PC-9 (cell line): ENCODE results near the gene WDR27. TPM values are rescaled to one million over a fixed set of nuclear protein-coding genes. Genes with fewer than 3 reads are reported as not detected.

ENCODE experiments used
- BruUV-seq: library from RNA; stranded (reverse); fragments of 400-500 nt; replicated peaks from 2 replicates; lab custom pipeline; 2021; lab: Mats Ljungman, UMichigan
- CTCF ChIA-PET: fragments of 300-600 bp; sonication (Branson Sonifier 250); formaldehyde crosslinking; loops from one replicate; lab custom pipeline; 2022; ENCODE audit warnings: antibody characterized with exemption; lab: Charles Lee
- POLR2A ChIA-PET: fragments of 300-600 bp; sonication (Branson Sonifier 250); formaldehyde crosslinking; loops from one replicate; lab custom pipeline; 2022; ENCODE audit warnings: antibody characterized with exemption; ENCODE audit not compliant: unreplicated experiment; lab: Charles Lee
- DNase-seq, 2 experiments: peaks; one replicate each; pipeline versions ENCODE4 v3.0.0 to v3.0.0-alpha.2; 2015 to 2022; ENCODE audit warnings: mixed read lengths in 1 of 2
- H2AFZ ChIP-seq: fragments of 200-600 bp; sonication (generic); 2 replicates; pipeline ENCODE4 v1.8.1; 2017; ENCODE audit warnings: antibody characterized with exemption
- H3F3A ChIP-seq: fragments of 200-600 bp; sonication (generic); 2 replicates; pipeline ENCODE4 v1.8.1; 2017; ENCODE audit warnings: antibody characterized with exemption, mild to moderate bottlenecking, low read depth; ENCODE audit not compliant: insufficient read depth
- H3K27ac ChIP-seq: fragments of 200-600 bp; sonication (generic); 2 replicates; pipeline ENCODE4 v1.6.1; 2016; ENCODE audit warnings: mixed run types
- H3K27me3 ChIP-seq: fragments of 200-600 bp; sonication (generic); 2 replicates; pipeline ENCODE4 v1.6.1; 2016; ENCODE audit warnings: low read depth, mixed run types; ENCODE audit not compliant: insufficient read depth
- H3K36me3 ChIP-seq: fragments of 200-600 bp; sonication (generic); 2 replicates; pipeline ENCODE4 v1.6.1; 2016; ENCODE audit warnings: low read depth, mixed run types
- H3K4me1 ChIP-seq: fragments of 200-600 bp; sonication (generic); replicated peaks from 2 replicates; pipeline ENCODE4 v1.6.1; 2016; ENCODE audit warnings: mixed run types; ENCODE audit not compliant: insufficient read depth
- H3K4me2 ChIP-seq: fragments of 200-600 bp; sonication (generic); 2 replicates; pipeline ENCODE4 v1.6.1; 2017; ENCODE audit warnings: mixed run types
- H3K4me3 ChIP-seq: fragments of 200-600 bp; sonication (generic); 2 replicates; pipeline ENCODE4 v1.6.1; 2016; ENCODE audit warnings: mixed run types
- H3K79me2 ChIP-seq: fragments of 200-600 bp; sonication (generic); 2 replicates; pipeline ENCODE4 v1.6.1; 2017; ENCODE audit warnings: low read depth, mixed run types
- H3K9me2 ChIP-seq: fragments of 200-600 bp; sonication (generic); 2 replicates; pipeline ENCODE4 v1.8.1; 2017; ENCODE audit warnings: mild to moderate bottlenecking; ENCODE audit not compliant: insufficient read depth
- H3K9me3 ChIP-seq: fragments of 200-600 bp; sonication (generic); 2 replicates; pipeline ENCODE4 v1.8.1; 2016; ENCODE audit warnings: low read depth; ENCODE audit not compliant: insufficient read depth
- H4K20me1 ChIP-seq: fragments of 200-600 bp; sonication (generic); 2 replicates; pipeline ENCODE4 v1.8.1; 2017; ENCODE audit not compliant: insufficient read depth
- EZH2 ChIP-seq: fragments of 200-600 bp; sonication (generic); IDR thresholded peaks from 2 replicates; pipeline ENCODE4 v1.8.0; 2017; ENCODE audit warnings: antibody characterized with exemption, low read depth
- intact Hi-C: fragments of 100-400 bp; cut with micrococcal nuclease; formaldehyde crosslinking; loops from one replicate; pipeline ENCODE4 v1.10.0; 2022; ENCODE audit not compliant: unreplicated experiment
- total RNA-seq: library from RNA; stranded (reverse); gene quantifications from 2 replicates; pipeline ENCODE4 v1.2.3, GENCODE V29; 2021
- TF ChIP-seq, protein P1 (sequence below): fragments of 200-600 bp; sonication (generic); conservative IDR thresholded peaks from 2 replicates; pipeline ENCODE4 v1.6.1; 2017; ENCODE audit warnings: mixed run types, antibody characterized with exemption, mild to moderate bottlenecking, moderate library complexity

WDR27 gene
- total RNA-seq, 1 experiment from 2014 or later = 54.2 TPM

DNA sequence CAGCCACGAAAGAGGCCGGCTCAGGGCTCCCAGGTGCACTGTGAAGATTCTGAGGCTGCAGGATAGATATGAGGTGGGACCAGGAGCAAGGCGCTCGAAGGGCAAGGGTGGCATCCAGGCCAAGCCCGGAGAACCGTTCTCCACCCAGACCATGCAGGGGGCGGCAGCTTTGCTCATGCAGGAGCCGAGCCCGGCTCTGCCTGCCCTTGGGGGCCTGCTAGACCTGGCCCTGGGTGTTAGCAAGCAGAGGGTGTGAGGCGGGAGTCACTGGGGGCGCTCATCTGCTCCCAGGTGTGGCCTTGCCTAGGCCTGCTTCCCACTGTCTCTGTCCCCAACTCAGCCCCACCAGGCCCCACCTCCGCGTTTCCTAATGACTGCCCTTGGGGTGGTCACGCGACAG is 59.4 kb downstream of the WDR27 start:
- DNase-seq = no peak
- Histone ChIP-seq H3K9me3 (no peaks in the 10 kb centered on the region), H3K4me3 (no peak overlapping the region), H3K4me2 (no peak overlapping the region), H3K36me3 (no peaks in the 10 kb centered on the region), H3F3A (no peaks in the 10 kb centered on the region; the same call in 1 of the 2 replicates), H3K79me2 (no peaks in the 10 kb centered on the region), H3K27ac (no peak overlapping the region), H3K9me2 (no peaks in the 10 kb centered on the region), H4K20me1 (no peaks in the 10 kb centered on the region), H2AFZ (no peak overlapping the region), H3K4me1 (no peaks in the 10 kb centered on the region), H3K27me3 (no peaks in the 10 kb centered on the region)
- BruUV-seq = no TSS peak
- intact Hi-C loops = no loop called here
- ChIA-PET CTCF (no interaction called here), POLR2A (no interaction called here)
- TF ChIP-seq EZH2 = no peak
- TF ChIP-seq, protein P1, sequence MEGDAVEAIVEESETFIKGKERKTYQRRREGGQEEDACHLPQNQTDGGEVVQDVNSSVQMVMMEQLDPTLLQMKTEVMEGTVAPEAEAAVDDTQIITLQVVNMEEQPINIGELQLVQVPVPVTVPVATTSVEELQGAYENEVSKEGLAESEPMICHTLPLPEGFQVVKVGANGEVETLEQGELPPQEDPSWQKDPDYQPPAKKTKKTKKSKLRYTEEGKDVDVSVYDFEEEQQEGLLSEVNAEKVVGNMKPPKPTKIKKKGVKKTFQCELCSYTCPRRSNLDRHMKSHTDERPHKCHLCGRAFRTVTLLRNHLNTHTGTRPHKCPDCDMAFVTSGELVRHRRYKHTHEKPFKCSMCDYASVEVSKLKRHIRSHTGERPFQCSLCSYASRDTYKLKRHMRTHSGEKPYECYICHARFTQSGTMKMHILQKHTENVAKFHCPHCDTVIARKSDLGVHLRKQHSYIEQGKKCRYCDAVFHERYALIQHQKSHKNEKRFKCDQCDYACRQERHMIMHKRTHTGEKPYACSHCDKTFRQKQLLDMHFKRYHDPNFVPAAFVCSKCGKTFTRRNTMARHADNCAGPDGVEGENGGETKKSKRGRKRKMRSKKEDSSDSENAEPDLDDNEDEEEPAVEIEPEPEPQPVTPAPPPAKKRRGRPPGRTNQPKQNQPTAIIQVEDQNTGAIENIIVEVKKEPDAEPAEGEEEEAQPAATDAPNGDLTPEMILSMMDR = no peak

DNA sequence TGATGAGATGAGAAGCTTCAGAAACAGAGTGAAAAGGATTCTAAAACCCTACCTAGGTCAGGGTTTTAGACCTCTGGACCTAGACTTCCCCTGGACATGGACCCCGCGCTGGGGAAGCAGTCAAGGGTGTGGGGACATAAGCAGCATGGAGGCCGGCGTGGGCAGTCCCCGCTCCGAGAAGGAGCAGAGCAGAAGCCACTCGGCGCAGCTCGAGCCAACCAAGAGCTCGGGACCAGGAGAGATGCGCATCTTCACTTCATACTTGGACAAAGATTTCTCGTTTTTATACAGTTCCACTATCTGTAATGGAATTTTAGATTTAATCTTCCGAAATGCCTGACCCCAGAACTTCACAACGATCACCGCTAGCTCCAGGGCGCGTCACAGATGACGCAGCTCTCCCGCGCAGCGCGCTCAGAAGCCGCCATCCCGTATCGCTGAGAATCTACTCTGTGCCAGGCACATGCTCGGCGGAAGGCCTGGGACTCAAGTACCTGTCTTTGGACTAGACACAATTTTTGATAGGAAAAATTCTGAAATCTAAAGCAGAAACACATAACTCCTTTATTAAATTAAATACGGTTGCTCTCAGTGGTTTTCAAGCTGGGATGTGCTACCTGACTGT is 60.3 kb downstream of the WDR27 start:
- H3K4me3 ChIP-seq = no peak overlapping the region
- no peak overlapping the region for H2AFZ ChIP-seq
- ChIA-PET CTCF (no interaction called here), POLR2A (no interaction called here)
- DNase-seq = no peak
- BruUV-seq = no TSS peak
- H3K79me2 ChIP-seq = no peaks in the 10 kb centered on the region
- H3K4me2 ChIP-seq = no peak overlapping the region
- intact Hi-C loops = no loop called here
- H3K9me2 ChIP-seq = no peaks in the 10 kb centered on the region
- no peaks in the 10 kb centered on the region for H3K4me1 ChIP-seq
- H3K36me3 ChIP-seq = no peaks in the 10 kb centered on the region
- no peaks in the 10 kb centered on the region for H3K9me3 ChIP-seq
- H3K27ac ChIP-seq = no peak overlapping the region
- no peaks in the 10 kb centered on the region; the same call in 1 of the 2 replicates for H4K20me1 ChIP-seq
- TF ChIP-seq EZH2 = no peak
- TF ChIP-seq, protein P1 = no peak
- no peaks in the 10 kb centered on the region for H3K27me3 ChIP-seq
- H3F3A ChIP-seq = no peaks in the 10 kb centered on the region; the same call in 1 of the 2 replicates

DNA sequence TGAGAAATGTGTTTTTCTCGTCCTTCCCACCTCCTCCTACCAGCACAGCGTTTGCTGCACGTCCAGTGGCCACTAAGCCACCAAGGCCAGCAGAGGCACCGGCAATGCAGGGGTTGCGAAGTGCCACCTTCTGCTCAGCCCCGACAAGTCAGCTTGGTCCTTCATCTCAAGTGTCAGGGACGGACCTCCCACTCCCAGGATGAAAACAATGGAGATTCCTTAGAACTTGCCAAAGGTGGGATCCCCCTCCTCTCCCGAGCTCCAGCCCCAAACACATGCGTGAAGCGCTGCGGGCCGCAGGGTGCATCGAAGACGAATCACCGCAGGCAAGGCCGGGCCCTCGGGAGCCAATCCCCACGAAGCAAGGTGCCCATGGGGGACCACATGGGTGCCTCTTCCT is 60.8 kb downstream of the WDR27 start:
- no peaks in the 10 kb centered on the region; the same call in 1 of the 2 replicates for H4K20me1 ChIP-seq
- no peak overlapping the region for H3K27ac ChIP-seq
- intact Hi-C loops = no loop called here
- no peaks in the 10 kb centered on the region for H3K36me3 ChIP-seq
- no peak for DNase-seq
- H3K4me3 ChIP-seq = no peak overlapping the region
- no peak for TF ChIP-seq EZH2
- TF ChIP-seq, protein P1 = no peak
- H3K4me1 ChIP-seq = no peaks in the 10 kb centered on the region
- H3K9me3 ChIP-seq = no peaks in the 10 kb centered on the region
- H3K79me2 ChIP-seq = no peaks in the 10 kb centered on the region
- no peaks in the 10 kb centered on the region; the same call in 1 of the 2 replicates for H3F3A ChIP-seq
- H3K4me2 ChIP-seq = no peak overlapping the region
- no TSS peak for BruUV-seq
- no peak overlapping the region for H2AFZ ChIP-seq
- no peaks in the 10 kb centered on the region for H3K27me3 ChIP-seq
- no peaks in the 10 kb centered on the region for H3K9me2 ChIP-seq
- CTCF ChIA-PET = no interaction called here
- POLR2A ChIA-PET = no interaction called here
